ENCODE measurements around the gene OR1Q1. TPM values are rescaled to one million over a fixed set of nuclear protein-coding genes. Genes with fewer than 3 reads are reported as not detected.

The OR1Q1 gene
- total and polyA plus RNA-seq, 2 experiments from 2014 or later, result not detected

- no peaks in the 10 kb centered on the region for H3K9me3 ChIP-seq (ENCODE audit: low read depth)
- H3K4me1 ChIP-seq (ENCODE audit: low read depth), result no peaks in the 10 kb centered on the region
- no peaks in the 10 kb centered on the region for H3K27me3 ChIP-seq
- no peak for DNase-seq (ENCODE audit: low read depth in 1 of 2, low spot score in 1 of 2)
- H3K27ac ChIP-seq, result no peak overlapping the region
- no peaks in the 10 kb centered on the region for H3K36me3 ChIP-seq
- no peak for TF ChIP-seq CTCF (IDR thresholded peaks at IDR 0.05; ENCODE audit: low read depth, low read length)
- no peak overlapping the region for H3K4me3 ChIP-seq
Measured at GRCh38 chr9:122605691-122606090, 8.8 kb upstream of the OR1Q1 start.

GRCh38 chr9:122606587-122606986 is 8.0 kb upstream of the OR1Q1 start:
- DNase-seq (ENCODE audit: low read depth in 1 of 2, low spot score in 1 of 2), result no peak
- Histone ChIP-seq H3K9me3 (ENCODE audit: low read depth) (no peaks in the 10 kb centered on the region), H3K27me3 (no peaks in the 10 kb centered on the region), H3K4me1 (ENCODE audit: low read depth) (no peaks in the 10 kb centered on the region), H3K36me3 (no peaks in the 10 kb centered on the region), H3K4me3 (no peak overlapping the region), H3K27ac (no peak overlapping the region)
- TF ChIP-seq CTCF (IDR thresholded peaks at IDR 0.05; ENCODE audit: low read depth, low read length), result no peak

GRCh38 chr9:122609804-122610203 is 4.7 kb upstream of the OR1Q1 start:
- Histone ChIP-seq H3K27ac (no peak overlapping the region), H3K4me3 (no peak overlapping the region), H3K9me3 (ENCODE audit: low read depth) (no peaks in the 10 kb centered on the region), H3K27me3 (no peaks in the 10 kb centered on the region), H3K36me3 (no peaks in the 10 kb centered on the region), H3K4me1 (ENCODE audit: low read depth) (no peaks in the 10 kb centered on the region)
- TF ChIP-seq CTCF (IDR thresholded peaks at IDR 0.05; ENCODE audit: low read depth, low read length), result no peak
- no peak for DNase-seq (ENCODE audit: low read depth in 1 of 2, low spot score in 1 of 2)

GRCh38 chr9:122619996-122620395 is 5.5 kb downstream of the OR1Q1 start:
- Histone ChIP-seq H3K9me3 (ENCODE audit: low read depth) (peaks cover 3% of the 10 kb centered on the region), H3K4me1 (ENCODE audit: low read depth) (no peaks in the 10 kb centered on the region)

GRCh38 chr9:122642226-122642625 is 27.7 kb downstream of the OR1Q1 start:
- TF ChIP-seq CTCF (IDR thresholded peaks at IDR 0.05; ENCODE audit: low read depth, low read length), result no peak
- Histone ChIP-seq H3K36me3 (no peaks in the 10 kb centered on the region), H3K27me3 (no peaks in the 10 kb centered on the region), H3K27ac (no peak overlapping the region), H3K4me3 (no peak overlapping the region), H3K9me3 (ENCODE audit: low read depth) (no peaks in the 10 kb centered on the region), H3K4me1 (ENCODE audit: low read depth) (no peaks in the 10 kb centered on the region)
- no peak for DNase-seq (ENCODE audit: low read depth in 1 of 2, low spot score in 1 of 2)

More at GRCh38 chr9:122619996-122620395, 5.5 kb downstream of the OR1Q1 start:
- H3K27me3 ChIP-seq, result no peaks in the 10 kb centered on the region
- no peak overlapping the region for H3K27ac ChIP-seq
- TF ChIP-seq CTCF (IDR thresholded peaks at IDR 0.05; ENCODE audit: low read depth, low read length), result no peak
- H3K4me3 ChIP-seq, result no peak overlapping the region
- H3K36me3 ChIP-seq, result no peaks in the 10 kb centered on the region
- DNase-seq (ENCODE audit: low read depth in 1 of 2, low spot score in 1 of 2), result no peak

- Histone ChIP-seq H3K27ac (no peak overlapping the region), H3K4me3 (no peak overlapping the region), H3K9me3 (ENCODE audit: low read depth) (peaks cover 4% of the 10 kb centered on the region), H3K4me1 (ENCODE audit: low read depth) (no peaks in the 10 kb centered on the region), H3K36me3 (no peaks in the 10 kb centered on the region), H3K27me3 (no peaks in the 10 kb centered on the region)
- peak in 1 of 2 donors; percentile 0 for DNase-seq (ENCODE audit: low read depth in 1 of 2, low spot score in 1 of 2)
- TF ChIP-seq CTCF (IDR thresholded peaks at IDR 0.05; ENCODE audit: low read depth, low read length), result no peak
Measured at GRCh38 chr9:122656378-122656777, 41.8 kb downstream of the OR1Q1 start.
